Neural crest cell (in vitro differentiated cells): Measurements from ENCODE around the gene SKA2. TPM values are rescaled to one million over a fixed set of nuclear protein-coding genes. Genes with fewer than 3 reads are reported as not detected.

Experiments used
- DNase-seq: peaks from one replicate; pipeline ENCODE4 v3.0.0; 2021; ENCODE audit warnings: low read depth, mixed read lengths, low spot score
- H3K27ac Mint-ChIP-seq: one replicate; pipeline ENCODE4 v1.8.0; 2021; ENCODE audit warnings: mild to moderate bottlenecking, mixed read lengths; ENCODE audit not compliant: unreplicated experiment
- H3K27me3 Mint-ChIP-seq: 2 replicates; pipeline ENCODE4 v1.8.0; 2021; ENCODE audit warnings: low read depth, mild to moderate bottlenecking, mixed read lengths
- H3K36me3 Mint-ChIP-seq: 2 replicates; pipeline ENCODE4 v1.8.0; 2021; ENCODE audit warnings: low read depth, mild to moderate bottlenecking, mixed read lengths
- H3K4me1 Mint-ChIP-seq: 2 replicates; pipeline ENCODE4 v1.8.0; 2021; ENCODE audit warnings: mixed read lengths
- H3K4me3 Mint-ChIP-seq: one replicate; pipeline ENCODE4 v1.8.0; 2021; ENCODE audit warnings: mild to moderate bottlenecking, mixed read lengths
- H3K9me3 Mint-ChIP-seq: 2 replicates; pipeline ENCODE4 v1.8.0; 2021; ENCODE audit warnings: mixed read lengths
- total RNA-seq: library from RNA; stranded (reverse); gene quantifications from 2 replicates; pipeline ENCODE4 v1.2.1, GENCODE V29; 2021
- TF ChIP-seq, protein P1 (sequence below): fragments of 200-600 bp; sonication (generic); conservative IDR thresholded peaks from 2 replicates; pipeline ENCODE4 v1.5.0; 2021; ENCODE audit warnings: antibody characterized with exemption, mild to moderate bottlenecking

The SKA2 gene
- total RNA-seq, 1 donor from 2014 or later, result 119 TPM

GRCh38 chr17:59161477-59161876 is 6.5 kb upstream of the SKA2 start:
- H3K9me3 Mint-ChIP-seq, result no peaks in the 10 kb centered on the region
- TF ChIP-seq, protein P1, sequence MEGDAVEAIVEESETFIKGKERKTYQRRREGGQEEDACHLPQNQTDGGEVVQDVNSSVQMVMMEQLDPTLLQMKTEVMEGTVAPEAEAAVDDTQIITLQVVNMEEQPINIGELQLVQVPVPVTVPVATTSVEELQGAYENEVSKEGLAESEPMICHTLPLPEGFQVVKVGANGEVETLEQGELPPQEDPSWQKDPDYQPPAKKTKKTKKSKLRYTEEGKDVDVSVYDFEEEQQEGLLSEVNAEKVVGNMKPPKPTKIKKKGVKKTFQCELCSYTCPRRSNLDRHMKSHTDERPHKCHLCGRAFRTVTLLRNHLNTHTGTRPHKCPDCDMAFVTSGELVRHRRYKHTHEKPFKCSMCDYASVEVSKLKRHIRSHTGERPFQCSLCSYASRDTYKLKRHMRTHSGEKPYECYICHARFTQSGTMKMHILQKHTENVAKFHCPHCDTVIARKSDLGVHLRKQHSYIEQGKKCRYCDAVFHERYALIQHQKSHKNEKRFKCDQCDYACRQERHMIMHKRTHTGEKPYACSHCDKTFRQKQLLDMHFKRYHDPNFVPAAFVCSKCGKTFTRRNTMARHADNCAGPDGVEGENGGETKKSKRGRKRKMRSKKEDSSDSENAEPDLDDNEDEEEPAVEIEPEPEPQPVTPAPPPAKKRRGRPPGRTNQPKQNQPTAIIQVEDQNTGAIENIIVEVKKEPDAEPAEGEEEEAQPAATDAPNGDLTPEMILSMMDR, result no peak
- DNase-seq, result no peak
- H3K4me1 Mint-ChIP-seq, result peaks cover 50% of the 10 kb centered on the region
- no peaks in the 10 kb centered on the region for H3K36me3 Mint-ChIP-seq
- no peak overlapping the region for H3K27ac Mint-ChIP-seq
- H3K4me3 Mint-ChIP-seq, result no peak overlapping the region
- H3K27me3 Mint-ChIP-seq, result no peaks in the 10 kb centered on the region

- Mint-ChIP-seq H3K4me1 (peaks cover 46% of the 10 kb centered on the region), H3K27me3 (no peaks in the 10 kb centered on the region), H3K27ac (peak overlapping the region; percentile 12), H3K4me3 (no peak overlapping the region), H3K36me3 (no peaks in the 10 kb centered on the region), H3K9me3 (no peaks in the 10 kb centered on the region)
- TF ChIP-seq, protein P1, result no peak
- no peak for DNase-seq
Observed at GRCh38 chr17:59160157-59161025, 5.4 kb upstream of the SKA2 start.

GRCh38 chr17:59155439-59156177 is 622 bp upstream of the SKA2 start, which contains the start of gene PRR11:
PRR11 (plus strand) TSS chr17:59155746; CDS start chr17:59169753, 14,007 bp downstream.
- H3K27ac Mint-ChIP-seq, result no peak within 1 kb of the TSS
- H3K36me3 Mint-ChIP-seq, result no peaks in the 10 kb centered on the region
- H3K27me3 Mint-ChIP-seq, result no peaks in the 10 kb centered on the region
- H3K4me1 Mint-ChIP-seq, result peaks cover 56% of the 10 kb centered on the region
- DNase-seq, result peak; percentile 79
- no peaks in the 10 kb centered on the region for H3K9me3 Mint-ChIP-seq
- TF ChIP-seq, protein P1, result no peak
- H3K4me3 Mint-ChIP-seq, result no peak within 1 kb of the TSS

DNA sequence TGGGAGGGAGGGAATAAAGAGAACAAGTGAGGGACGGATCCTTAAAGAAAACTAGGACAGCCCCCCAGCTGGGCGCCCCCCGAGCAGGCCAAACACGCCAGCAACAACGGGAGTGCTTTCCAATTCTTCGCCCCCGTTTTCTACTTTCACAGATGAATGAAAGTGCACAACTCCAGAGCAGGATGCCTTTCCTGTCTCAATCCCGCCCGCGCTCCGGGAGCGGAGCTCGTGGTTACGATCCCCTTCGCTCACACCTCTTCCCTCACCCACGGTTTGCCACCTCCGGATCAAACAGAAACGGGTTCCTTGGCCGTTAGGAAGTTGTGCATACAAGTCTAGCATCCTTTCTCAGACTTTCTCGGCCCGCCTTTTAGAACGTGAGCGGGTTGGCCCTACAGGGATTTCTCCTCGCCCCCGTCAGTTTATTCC is 680 bp downstream of the SKA2 start:
- peak; percentile 37 for DNase-seq
- Mint-ChIP-seq H3K4me1 (peaks cover 61% of the 10 kb centered on the region), H3K9me3 (no peaks in the 10 kb centered on the region), H3K4me3 (no peak overlapping the region), H3K27ac (no peak overlapping the region), H3K36me3 (no peaks in the 10 kb centered on the region), H3K27me3 (no peaks in the 10 kb centered on the region)
- TF ChIP-seq, protein P1, result no peak

DNA sequence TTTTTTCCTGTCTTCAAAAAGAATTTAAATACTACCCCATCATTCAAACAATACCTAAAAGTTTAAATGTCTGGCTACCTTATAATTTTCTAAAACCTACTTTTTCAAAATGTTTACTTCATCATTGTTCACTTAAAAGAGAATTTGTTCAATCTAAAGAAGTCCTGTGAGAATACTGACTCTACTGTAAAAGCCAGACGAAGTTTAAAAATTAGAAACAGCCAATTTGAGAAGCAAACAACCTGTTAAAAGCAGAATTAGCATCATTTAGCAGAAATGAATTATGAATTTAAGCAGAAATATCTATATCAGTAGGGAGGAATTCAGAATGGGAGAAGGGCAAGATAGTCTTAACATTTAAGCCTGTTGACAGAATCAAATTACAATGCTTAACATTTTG is 2.1 kb downstream of the SKA2 start:
- H3K36me3 Mint-ChIP-seq, result no peaks in the 10 kb centered on the region
- H3K27me3 Mint-ChIP-seq, result no peaks in the 10 kb centered on the region
- DNase-seq, result no peak
- H3K4me3 Mint-ChIP-seq, result no peak overlapping the region
- no peaks in the 10 kb centered on the region for H3K9me3 Mint-ChIP-seq
- H3K4me1 Mint-ChIP-seq, result peaks cover 51% of the 10 kb centered on the region
- H3K27ac Mint-ChIP-seq, result peak overlapping the region; percentile 89
- TF ChIP-seq, protein P1, result no peak
